HepG2 (cell line): ENCODE results near the gene PLPPR5.

Source experiments
- BCL6 ChIP-seq: IDR thresholded peaks from 2 replicates; pipeline ENCODE4 v1.6.1; 2016; ENCODE audit warnings: missing genetic modification reagents, missing compliant biosample characterization
- CHD4 ChIP-seq: fragments of 200-600 bp; sonication (generic); IDR thresholded peaks from 2 replicates; pipeline ENCODE4 v1.7.0; 2017; ENCODE audit warnings: mild to moderate bottlenecking, low read length, borderline replicate concordance
- EHMT2 ChIP-seq: fragments of 200-600 bp; sonication (generic); IDR thresholded peaks from 2 replicates; pipeline ENCODE4 v1.7.0; 2017; ENCODE audit warnings: antibody characterized with exemption, low read depth, low read length, borderline replicate concordance
- GABPB1 ChIP-seq: IDR thresholded peaks from 2 replicates; pipeline ENCODE4 v1.6.1; 2016; ENCODE audit warnings: mild to moderate bottlenecking, missing genetic modification reagents, moderate library complexity, missing compliant biosample characterization
- NR2F6 ChIP-seq, 2 experiments: IDR thresholded peaks; 2 replicates each; pipeline ENCODE4 v1.6.1; 2016; ENCODE audit warnings: antibody characterized with exemption in 1 of 2, mild to moderate bottlenecking in 1 of 2
- SOX6 ChIP-seq, 2 experiments: fragments of 450-650 bp in 1 of 2; sonication (generic) in 1 of 2; formaldehyde crosslinking in 1 of 2; IDR thresholded peaks; 2 replicates each; pipeline versions ENCODE4 v1.4.0 to v1.6.1; 2017 to 2020; ENCODE audit warnings: antibody characterized with exemption in 1 of 2, mild to moderate bottlenecking in 1 of 2, missing genetic modification reagents in 1 of 2
- TF ChIP-seq, protein P1 (sequence below): sonication (generic); formaldehyde crosslinking; IDR thresholded peaks from 2 replicates; pipeline ENCODE4 v1.4.0; 2020; ENCODE audit warnings: mild to moderate bottlenecking, missing genetic modification reagents

DNA sequence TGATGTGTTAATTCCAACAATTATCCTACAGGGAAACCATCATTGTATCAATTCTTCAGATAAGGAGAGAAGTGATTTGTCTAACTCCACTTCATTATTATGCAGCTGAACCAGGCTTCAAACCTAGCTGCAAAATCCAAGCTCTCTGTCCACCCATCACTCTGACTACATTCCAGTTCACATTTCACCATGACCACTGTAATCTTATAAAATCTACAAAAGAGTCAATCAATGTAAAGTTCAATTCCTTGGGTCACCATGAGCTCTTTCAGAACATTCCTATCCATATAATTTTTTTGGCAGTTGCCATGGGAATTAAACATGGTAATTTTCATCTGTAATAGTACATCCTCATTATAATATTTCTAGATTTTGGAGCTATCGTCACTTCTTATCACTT, 100.9 kb downstream of the PLPPR5 start:
- TF ChIP-seq EHMT2 = no peak
- no peak for TF ChIP-seq SOX6 (IDR thresholded peaks at IDR 0.05)
- TF ChIP-seq SOX6 (CRISPR knock-in tag; IDR thresholded peaks at IDR 0.05) = no peak
- TF ChIP-seq, protein P1, sequence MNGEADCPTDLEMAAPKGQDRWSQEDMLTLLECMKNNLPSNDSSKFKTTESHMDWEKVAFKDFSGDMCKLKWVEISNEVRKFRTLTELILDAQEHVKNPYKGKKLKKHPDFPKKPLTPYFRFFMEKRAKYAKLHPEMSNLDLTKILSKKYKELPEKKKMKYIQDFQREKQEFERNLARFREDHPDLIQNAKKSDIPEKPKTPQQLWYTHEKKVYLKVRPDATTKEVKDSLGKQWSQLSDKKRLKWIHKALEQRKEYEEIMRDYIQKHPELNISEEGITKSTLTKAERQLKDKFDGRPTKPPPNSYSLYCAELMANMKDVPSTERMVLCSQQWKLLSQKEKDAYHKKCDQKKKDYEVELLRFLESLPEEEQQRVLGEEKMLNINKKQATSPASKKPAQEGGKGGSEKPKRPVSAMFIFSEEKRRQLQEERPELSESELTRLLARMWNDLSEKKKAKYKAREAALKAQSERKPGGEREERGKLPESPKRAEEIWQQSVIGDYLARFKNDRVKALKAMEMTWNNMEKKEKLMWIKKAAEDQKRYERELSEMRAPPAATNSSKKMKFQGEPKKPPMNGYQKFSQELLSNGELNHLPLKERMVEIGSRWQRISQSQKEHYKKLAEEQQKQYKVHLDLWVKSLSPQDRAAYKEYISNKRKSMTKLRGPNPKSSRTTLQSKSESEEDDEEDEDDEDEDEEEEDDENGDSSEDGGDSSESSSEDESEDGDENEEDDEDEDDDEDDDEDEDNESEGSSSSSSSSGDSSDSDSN (CRISPR knock-in tag) = no peak
- TF ChIP-seq NR2F6 (IDR thresholded peaks at IDR 0.05) = no peak
- TF ChIP-seq NR2F6 (CRISPR knock-in tag; IDR thresholded peaks at IDR 0.05) = no peak
- TF ChIP-seq CHD4 = no peak
- no peak for TF ChIP-seq GABPB1 (CRISPR knock-in tag)
- TF ChIP-seq BCL6 (CRISPR knock-in tag) = no peak
